Large intestine (tissue), 3 donors: Measurements from ENCODE around the gene MAPK14. TPM values are rescaled to one million over a fixed set of nuclear protein-coding genes. Genes with fewer than 3 reads are reported as not detected.
"Not testable (repeated sequence)": the region's sequence is repeated elsewhere in the genome, so short reads cannot be mapped to it uniquely, and the experiment has no call there.

ENCODE experiments used
- DNase-seq, 2 donors: peaks; one replicate each; pipeline versions ENCODE4 v3.0.0 to v3.0.0-alpha.2; 2013
- H3K27ac ChIP-seq: one replicate; pipeline ENCODE4 v1.5.1; 2013; ENCODE audit warnings: low read length
- H3K27me3 ChIP-seq: 2 replicates; pipeline ENCODE4 v1.6.1; 2013; ENCODE audit warnings: low read length; ENCODE audit not compliant: control insufficient read depth, insufficient read depth
- H3K36me3 ChIP-seq: 2 replicates; pipeline ENCODE4 v1.6.1; 2013; ENCODE audit warnings: low read length; ENCODE audit not compliant: control insufficient read depth, insufficient read depth
- H3K4me1 ChIP-seq: one replicate; pipeline ENCODE4 v1.6.1; 2013; ENCODE audit warnings: low read length; ENCODE audit not compliant: control insufficient read depth, insufficient read depth
- H3K4me3 ChIP-seq: one replicate; pipeline ENCODE4 v1.5.1; 2013; ENCODE audit warnings: low read length
- H3K9me3 ChIP-seq: one replicate; pipeline ENCODE4 v1.6.1; 2013; ENCODE audit warnings: mild to moderate bottlenecking, low read depth, low read length, moderate library complexity; ENCODE audit not compliant: control insufficient read depth
- WGBS: methylation state at CpG from one replicate; pipeline ENCODE4 v1.1.5; 2013; ENCODE audit warnings: low lambda C conversion rate; ENCODE audit not compliant: insufficient coverage; 5-methylcytosine and 5-hydroxymethylcytosine counted together
- polyA plus RNA-seq: library from polyadenylated mRNA; unstranded; fragments of 120-200 nt; gene quantifications from one replicate; pipeline ENCODE4 v1.2.1, GENCODE V29; 2013

Gene MAPK14
- polyA plus RNA-seq, 1 donor = 74.8 TPM

DNA sequence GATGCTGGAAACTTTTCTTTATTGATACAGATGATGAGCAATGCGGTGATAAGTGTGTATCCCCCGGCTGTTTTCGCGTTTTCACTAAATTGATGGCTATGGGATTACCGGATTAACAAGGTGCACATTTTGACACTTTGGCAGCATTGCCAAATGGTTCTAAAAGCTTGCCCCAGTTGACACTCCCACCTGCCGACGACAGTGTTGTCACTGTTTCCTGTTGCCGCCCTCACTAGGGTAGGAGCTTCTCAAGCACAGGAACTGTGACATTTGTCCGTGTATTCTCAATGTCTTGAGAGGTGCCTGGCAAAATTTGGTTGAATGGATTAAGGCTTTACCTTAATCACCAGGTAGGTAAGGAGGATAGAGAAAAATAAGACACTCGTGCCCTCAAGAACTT, 92.9 kb downstream of the MAPK14 start:
- no peaks in the 10 kb centered on the region for H3K9me3 ChIP-seq
- H3K4me1 ChIP-seq = peaks cover 42% of the 10 kb centered on the region
- H3K4me3 ChIP-seq = no peak overlapping the region
- DNase-seq = no peak
- H3K27ac ChIP-seq = peak overlapping the region; percentile 75
- whole genome bisulfite sequencing = no CpG with 5 or more reads among the region's 10 CpGs
- peaks cover 6% of the 10 kb centered on the region for H3K36me3 ChIP-seq
- H3K27me3 ChIP-seq = no peaks in the 10 kb centered on the region

DNA sequence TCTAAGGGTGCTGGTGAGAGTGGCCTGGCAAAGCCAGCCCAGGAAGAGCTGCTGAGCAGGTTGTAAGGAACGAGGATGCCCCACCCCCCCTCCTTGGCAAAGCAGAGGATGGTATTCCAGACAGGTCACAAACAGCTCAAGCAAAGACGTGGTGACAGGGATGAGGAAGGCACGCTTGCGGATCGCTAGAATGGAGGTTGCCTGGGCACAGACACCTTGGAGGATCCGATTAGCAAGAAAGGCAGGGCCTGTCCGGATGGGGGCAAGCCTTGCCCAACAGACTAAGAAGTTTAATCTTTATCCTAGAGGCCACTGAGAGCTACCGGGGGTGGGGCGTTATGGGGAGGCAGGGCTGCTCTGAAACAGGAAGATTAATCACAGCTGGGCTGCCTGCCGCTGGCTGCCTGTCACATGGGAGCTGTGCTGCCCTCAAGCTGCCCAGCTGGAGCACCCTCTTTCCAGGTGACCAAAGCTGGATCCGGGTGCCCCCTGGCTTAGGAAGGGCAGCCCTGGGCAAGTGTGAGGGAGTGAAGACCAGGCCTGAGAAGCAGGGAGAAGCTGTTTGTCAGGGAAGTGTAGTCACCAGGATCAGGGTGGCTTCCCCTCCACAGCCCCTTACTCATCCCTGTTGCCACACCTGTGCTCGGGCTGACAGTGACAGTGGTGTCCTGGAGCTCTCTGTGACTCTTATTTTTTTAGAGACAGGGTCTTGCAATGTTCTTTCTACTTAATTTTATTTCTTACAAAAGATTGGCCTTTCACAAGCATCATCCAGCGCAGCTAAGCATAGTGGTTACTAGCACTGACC, 93.6 kb downstream of the MAPK14 start:
- Histone ChIP-seq H3K4me3 (no peak overlapping the region), H3K27ac (peak overlapping the region; percentile 75), H3K27me3 (no peaks in the 10 kb centered on the region), H3K9me3 (no peaks in the 10 kb centered on the region), H3K36me3 (peaks cover 6% of the 10 kb centered on the region), H3K4me1 (peaks cover 42% of the 10 kb centered on the region)
- peak; percentile 78 to 86 for DNase-seq
- WGBS = no CpG with 5 or more reads among the region's 13 CpGs

DNA sequence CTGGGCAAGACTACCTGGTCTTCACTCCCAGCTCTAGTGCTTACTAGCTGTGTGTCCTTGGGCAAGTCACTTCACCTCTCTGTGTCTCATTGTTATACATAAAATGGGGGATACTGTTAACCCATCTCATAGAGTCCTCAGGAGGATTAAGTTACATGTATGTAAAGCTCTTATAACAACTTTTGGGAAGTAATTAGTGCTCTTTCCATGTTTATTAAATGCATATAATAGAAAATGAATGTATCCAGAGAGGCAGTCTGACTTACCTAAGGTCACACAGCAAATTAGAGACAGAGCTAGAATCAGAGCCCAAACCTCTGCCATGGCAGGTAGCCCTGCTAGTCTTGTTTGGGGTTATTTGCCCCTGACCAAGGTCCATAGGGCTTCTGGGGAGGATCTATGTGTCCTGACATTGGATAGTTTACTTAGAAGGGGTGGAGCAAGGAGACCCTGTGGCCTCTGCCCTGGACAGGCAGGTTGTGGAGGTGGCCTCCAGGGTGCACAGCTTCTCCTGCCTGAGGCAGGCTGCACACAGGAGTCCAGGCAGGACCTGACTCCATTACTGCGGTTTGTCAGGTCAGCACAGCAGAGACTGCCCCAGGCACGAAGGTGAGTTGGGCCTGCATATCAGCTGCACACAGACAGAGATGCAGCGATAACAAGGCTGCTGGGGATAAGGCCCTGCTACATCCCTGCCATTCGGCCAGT, 94.3 kb downstream of the MAPK14 start:
- Histone ChIP-seq H3K36me3 (peaks cover 6% of the 10 kb centered on the region), H3K4me1 (peaks cover 42% of the 10 kb centered on the region), H3K9me3 (no peaks in the 10 kb centered on the region), H3K27me3 (no peaks in the 10 kb centered on the region), H3K4me3 (no peak overlapping the region), H3K27ac (peak overlapping the region; percentile 75)
- no peak for DNase-seq
- WGBS = no CpG with 5 or more reads among the region's 4 CpGs

DNA sequence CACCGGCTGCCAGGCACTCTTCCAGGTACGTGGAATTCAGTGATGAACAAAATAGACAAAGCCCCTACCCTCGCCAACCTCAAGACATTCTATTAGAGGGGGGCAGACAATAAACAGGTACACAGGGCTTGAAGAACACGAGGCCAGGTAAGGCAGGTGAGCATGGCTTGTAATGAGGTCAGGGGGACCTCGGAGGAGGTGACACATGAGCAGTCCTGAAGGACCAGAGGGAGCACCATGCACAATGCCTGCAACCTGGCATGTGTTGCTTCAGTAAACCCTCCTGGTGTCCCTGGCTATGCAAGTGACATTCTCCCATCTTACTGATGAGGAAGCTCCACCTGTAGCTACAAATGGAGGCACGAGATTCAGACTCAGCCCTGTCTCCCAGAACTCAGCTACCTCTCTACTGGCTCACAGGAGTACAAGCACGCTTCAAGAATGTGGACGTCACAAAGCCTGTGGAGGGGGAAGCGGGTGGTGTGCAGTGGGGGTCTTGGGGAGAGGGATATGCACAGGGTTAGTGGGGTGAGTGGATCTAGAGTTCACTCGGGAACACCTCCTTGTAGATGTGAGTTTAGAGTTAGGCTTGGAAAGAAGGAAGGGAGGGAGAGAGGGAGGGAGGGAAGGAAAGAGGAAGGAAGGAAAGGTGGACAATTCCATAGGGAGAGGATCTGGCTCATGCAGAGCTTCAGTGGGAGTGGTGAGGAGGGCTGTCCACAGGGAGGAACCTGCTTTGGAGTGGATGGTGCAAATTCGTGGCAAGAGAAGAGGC, 95.1 kb downstream of the MAPK14 start:
- DNase-seq = no peak
- peaks cover 4% of the 10 kb centered on the region for H3K36me3 ChIP-seq
- peaks cover 41% of the 10 kb centered on the region for H3K4me1 ChIP-seq
- H3K27me3 ChIP-seq = no peaks in the 10 kb centered on the region
- 86% methylated on average over 3 of the region's 11 CpGs for WGBS
- no peaks in the 10 kb centered on the region for H3K9me3 ChIP-seq
- no peak overlapping the region for H3K4me3 ChIP-seq
- no peak overlapping the region for H3K27ac ChIP-seq

DNA sequence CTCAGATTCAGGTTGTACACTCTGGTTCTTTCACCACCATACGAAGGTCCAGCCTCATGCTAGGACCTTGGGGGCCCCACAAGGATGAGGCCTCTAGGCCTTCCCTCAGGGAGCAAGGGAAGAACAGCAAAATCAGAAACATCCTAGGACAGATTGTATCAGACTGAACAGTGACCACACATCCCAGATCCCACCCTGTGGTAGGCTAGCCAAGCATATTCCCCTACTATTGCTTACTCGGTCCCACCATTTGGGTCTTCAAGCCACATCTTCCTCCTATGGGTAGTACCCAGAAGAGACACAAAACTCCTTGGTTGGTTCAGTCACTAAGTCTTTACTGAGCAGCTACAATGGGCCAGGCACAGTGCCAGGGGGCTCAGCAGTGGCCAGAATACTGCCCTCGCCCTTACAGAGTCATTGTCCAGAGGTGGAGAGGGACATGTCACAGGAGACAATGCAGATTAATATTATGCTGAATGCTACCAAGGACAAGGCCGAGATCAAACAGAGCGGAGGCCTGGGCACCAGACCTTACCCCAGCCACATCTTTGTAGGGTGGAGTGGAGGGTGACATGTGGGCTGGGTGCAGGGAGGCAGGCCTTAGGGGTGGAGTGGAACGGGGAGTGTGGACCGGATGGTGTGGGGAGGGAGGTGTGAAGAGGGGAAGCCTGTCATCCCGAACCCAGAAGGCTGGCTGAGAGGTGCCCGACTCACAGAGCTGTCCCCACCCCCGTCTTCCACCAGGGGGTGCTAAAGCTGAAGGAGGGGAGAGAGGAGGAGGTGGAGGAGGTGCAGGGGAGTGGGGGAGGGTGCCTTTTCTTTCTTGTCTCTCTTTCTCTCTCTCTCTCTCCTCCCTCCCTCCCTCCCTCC, 95.9 kb downstream of the MAPK14 start:
- peak; percentile 74 to 75 for DNase-seq
- no peak overlapping the region for H3K4me3 ChIP-seq
- WGBS = no CpG with 5 or more reads among the region's 10 CpGs

DNA sequence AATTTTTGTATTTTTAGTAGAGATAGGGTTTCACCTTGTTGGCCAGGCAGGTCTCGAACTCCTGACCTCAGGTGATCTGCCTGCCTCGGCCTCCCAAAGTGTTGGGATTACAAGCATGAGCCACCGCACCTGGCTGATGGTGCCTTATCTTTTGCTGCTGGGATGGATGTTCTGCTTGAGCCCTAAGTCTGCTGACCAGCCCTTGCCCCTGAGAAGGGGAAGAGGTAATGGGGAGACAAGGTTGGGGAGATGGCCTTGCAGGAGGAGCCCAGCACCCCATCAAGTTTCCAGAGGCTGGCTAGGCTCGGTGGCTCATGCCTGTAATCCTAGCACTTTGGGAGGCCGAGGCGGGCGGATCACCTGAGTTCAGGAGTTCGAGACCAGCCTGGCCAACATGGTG, 96.7 kb downstream of the MAPK14 start:
- not testable (repeated sequence) for H3K27me3 ChIP-seq, H3K36me3 ChIP-seq, H3K27ac ChIP-seq, H3K9me3 ChIP-seq, DNase-seq, H3K4me3 ChIP-seq
- peaks cover 37% of the 10 kb centered on the region for H3K4me1 ChIP-seq
- WGBS = 90% methylated on average over 2 of the region's 8 CpGs

More for the DNA sequence above, 95.9 kb downstream of the MAPK14 start:
- Histone ChIP-seq H3K4me1 (peaks cover 36% of the 10 kb centered on the region), H3K36me3 (peaks cover 4% of the 10 kb centered on the region), H3K9me3 (no peaks in the 10 kb centered on the region), H3K27ac (no peak overlapping the region), H3K27me3 (no peaks in the 10 kb centered on the region)

DNA sequence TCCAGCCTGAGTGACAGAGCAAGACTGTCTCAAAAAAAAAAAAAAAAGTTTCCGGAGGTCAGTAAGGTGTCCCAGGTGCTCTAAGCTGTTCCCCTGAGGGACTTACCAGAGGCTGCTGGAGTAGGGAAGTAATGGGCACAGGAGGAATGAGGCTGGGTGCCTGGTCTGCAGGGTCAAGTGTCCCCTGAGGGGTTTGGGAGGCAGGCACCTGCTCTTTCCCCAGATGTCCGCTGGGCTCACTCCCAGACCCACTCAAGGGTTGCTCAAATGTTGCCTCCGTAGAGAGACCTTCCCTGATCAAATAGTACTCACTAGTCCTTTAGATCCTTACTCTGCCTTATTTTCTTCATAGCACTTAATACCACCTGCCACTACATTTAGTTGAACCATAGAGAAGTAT, 97.3 kb downstream of the MAPK14 start:
- Histone ChIP-seq H3K4me1 (peaks cover 37% of the 10 kb centered on the region), H3K36me3 (peaks cover under 1% of the 10 kb centered on the region), H3K27me3 (no peaks in the 10 kb centered on the region), H3K27ac (no peak overlapping the region), H3K9me3 (no peaks in the 10 kb centered on the region), H3K4me3 (no peak overlapping the region)
- no CpG with 5 or more reads among the region's 3 CpGs for WGBS
- no peak for DNase-seq

DNA sequence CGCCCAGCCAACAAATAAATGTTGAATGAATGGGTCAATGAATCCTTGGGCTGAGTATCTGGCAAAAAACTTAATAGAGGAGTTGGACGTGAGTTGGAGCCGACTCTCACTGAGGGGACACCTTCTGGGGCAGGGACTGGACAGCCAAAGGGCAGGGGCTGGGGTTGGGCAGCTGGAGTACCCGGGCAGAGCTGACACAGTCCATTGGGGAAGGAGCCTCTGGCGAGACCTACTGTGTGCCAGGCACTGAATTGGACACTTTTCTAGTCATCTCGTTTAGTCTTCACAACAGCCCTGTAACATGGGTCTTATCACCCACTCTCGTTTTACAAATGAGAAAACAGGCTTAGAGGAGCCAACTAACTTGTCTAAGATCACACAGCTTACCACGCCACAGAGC, 98.0 kb downstream of the MAPK14 start:
- Histone ChIP-seq H3K27me3 (no peaks in the 10 kb centered on the region), H3K36me3 (no peaks in the 10 kb centered on the region), H3K4me3 (no peak overlapping the region), H3K9me3 (no peaks in the 10 kb centered on the region), H3K4me1 (peaks cover 35% of the 10 kb centered on the region), H3K27ac (no peak overlapping the region)
- no CpG with 5 or more reads among the region's 8 CpGs for WGBS
- DNase-seq = no peak

DNA sequence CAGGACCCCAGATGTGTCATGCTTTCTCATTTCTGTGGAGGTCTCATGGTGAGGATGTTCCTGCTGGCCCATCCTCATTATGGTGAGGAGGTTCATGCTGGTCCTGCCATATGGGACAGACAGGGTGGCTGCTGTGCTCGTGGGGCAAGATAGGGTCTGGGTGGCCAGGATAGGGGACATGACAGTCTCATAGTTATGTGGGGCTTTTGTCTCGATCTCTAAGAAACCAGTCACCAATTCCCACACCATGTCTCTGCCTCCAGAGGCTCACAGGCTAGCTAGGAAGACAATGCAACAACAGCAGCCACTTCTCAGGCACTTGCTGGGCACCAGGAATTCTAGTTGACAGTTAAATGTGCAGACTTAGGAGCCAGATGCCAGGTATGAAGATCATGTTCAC, 98.5 kb downstream of the MAPK14 start:
- Histone ChIP-seq H3K9me3 (no peaks in the 10 kb centered on the region), H3K27me3 (no peaks in the 10 kb centered on the region), H3K36me3 (no peaks in the 10 kb centered on the region), H3K4me3 (no peak overlapping the region), H3K4me1 (peaks cover 30% of the 10 kb centered on the region), H3K27ac (no peak overlapping the region)
- WGBS = no CpG with 5 or more reads among the region's 2 CpGs
- DNase-seq = no peak
